ENCODE data around the gene PRDM2.

The PRDM2 gene

DNA sequence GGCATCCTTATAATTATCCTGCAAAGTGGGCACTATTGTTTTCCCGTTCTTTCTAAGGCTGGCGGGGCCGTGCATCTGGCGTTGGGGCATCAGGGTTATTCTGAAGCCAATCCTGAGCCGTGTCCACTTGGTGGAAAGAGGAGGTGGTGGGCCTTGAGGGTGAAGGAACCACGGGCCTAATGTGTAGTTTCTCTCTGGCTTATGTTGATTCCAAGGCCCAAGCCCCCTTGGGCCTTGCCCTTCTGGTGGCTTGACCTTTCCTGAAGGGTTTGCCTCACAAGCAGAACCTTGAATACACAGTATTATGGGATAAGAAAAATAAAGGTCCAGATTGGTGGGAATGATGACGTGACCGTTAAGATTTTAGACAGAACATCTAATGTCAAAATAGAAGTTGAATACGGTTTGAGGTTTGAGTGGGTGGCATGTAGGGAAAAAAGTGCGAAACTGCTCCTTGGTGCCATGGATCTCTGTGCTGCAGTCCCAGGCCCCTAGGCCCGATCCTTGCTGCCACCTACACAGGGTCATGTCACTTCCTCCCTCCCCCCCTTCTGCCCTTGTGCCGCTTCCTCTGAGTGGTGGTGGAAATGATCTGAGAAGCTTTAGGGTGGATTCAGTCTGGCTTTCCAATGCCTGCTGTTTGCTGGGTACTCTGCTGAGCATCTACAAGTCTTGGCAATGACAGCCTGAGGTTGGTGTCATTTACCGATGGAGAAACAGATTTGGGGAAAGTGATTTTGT, 90.5 kb downstream of the PRDM2 start:
- no peak for DNase-seq (ENCODE audit: low read depth in 2 of 2, low spot score in 1 of 2)

DNA sequence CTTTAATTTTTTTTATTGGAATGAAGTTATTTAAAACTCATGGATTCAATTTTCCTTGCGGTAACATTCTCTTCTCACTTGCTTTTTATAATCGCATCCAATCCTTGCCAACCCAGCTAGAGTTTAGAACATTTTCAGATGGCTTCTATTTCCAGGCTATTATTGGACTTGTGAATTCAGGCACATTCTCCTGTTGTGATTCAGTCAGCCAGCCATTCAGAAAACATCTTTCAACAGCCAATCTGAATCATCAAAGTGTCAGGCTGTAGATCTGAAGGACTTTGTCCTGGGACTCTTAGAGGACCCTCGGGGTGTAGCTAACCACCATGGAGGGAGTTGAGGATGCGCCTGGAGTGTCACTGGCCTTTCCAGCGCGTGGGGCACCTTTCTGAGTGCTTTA, 92.4 kb downstream of the PRDM2 start:
- no peak for DNase-seq (ENCODE audit: low read depth in 2 of 2, low spot score in 1 of 2)

DNA sequence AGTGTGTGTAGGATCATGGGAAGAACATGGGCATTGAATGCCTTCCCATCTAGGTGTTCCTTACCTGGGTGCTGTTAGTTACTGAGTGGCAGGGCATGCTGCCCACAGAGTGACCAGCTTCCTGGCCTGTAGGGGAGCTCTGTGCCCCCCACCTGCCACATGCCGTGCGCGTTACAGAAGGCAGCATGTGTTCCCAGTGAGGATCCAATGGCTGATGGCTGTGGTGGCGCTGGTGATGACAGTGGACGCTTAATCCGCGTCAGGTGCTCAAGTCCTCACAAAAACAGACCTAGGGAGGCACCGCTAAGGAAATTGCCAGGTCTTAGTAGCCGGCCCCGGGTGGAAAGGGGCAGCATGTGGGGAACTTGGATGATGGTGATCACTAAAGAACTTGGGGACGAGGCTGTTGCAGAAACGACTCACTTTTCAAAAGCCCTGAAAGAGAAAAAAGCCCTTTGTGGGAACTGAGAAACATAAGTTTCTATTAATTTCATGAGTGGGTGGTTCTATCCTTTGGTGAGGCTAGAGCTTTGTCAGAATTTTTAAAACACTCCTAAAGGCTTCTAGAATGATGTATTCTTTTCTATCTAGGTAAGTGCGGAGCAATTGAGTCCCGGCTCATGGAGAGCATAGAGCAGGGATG, 93.2 kb downstream of the PRDM2 start:
- no peak for DNase-seq (ENCODE audit: low read depth in 2 of 2, low spot score in 1 of 2)

DNA sequence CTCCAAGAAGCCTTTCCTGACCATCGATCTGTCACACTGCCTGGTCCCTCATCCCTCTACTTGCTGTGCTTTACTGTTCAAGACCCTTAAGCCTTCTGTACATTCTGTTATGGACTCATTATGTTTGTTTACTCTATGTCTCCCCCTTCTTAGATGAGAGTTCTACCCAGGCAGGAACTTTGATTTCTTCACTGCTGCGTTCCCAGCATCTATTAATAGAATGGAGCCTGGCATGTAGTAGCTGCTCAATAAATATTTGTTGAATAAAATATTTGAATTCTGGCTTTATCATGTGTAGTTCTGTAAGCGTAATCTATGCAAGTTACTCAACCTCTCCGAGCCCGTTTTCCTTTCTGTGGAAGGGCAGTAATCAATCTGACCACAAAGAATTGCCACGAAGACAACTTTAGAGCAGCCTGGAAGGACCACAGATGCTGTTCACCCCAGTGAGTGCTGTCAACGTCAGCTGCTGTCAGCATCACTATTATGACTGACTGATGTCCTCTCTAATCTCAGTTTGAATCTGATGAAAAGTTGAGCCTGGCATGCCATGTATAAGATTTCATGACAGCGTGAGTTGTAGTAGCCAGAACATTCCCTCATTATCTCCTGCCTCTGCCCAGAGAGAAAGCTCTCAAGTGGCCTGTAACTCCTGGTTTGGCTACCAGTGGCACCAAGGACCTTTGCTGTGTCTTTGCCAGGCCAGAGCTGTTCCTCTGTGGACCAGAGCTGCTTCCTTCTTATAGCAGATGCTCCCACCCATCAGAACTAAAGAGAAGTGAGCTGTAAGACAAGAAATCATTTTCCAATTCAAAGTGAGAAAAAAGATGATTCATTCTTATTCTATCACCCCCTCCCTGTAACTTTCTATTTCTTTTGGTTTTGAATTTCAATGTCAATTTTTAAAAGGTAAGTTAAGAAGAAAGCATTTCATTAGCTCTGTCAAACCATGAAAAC, 94.5 kb downstream of the PRDM2 start:
- no peak for DNase-seq (ENCODE audit: low read depth in 2 of 2, low spot score in 1 of 2)

DNA sequence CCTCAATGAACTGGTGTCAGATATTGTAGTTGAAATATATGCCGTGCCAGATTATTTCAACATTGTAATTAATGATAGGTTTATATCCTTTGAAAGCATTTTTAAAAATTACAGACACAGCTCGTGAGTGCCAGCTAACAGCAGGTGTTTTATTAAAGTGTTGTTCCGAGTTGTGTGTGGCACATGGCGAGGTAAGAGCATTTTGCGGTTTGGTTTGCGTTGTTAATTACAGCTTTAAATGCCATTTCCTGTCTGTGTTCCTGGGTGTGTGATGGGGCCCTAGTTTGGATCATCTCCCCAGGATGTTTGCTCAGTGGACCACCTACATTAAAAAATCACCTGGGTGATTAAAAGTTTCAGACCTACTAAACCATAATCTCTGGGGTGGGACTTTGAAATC, 97.4 kb downstream of the PRDM2 start:
- no peak for DNase-seq (ENCODE audit: low read depth in 2 of 2, low spot score in 1 of 2)

DNA sequence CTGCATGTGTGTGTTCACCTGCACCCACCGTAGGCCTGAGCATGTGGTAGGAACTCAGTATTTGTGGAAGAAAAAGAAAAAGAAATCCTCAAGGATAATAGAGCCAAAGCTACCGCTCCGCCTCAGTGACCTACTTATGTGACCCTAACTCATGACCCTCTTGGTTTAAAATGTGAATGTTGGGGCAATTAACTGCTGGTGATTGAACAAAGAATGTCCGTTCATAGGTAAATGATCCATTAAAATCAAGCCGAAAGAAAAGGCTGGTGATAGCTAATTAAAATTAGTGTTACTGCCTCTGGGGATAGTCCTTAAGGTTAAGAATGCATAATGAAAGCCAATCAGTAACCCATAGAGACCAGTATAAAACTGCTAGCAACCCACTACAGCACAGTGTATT, 98.1 kb downstream of the PRDM2 start:
- DNase-seq (ENCODE audit: low read depth in 2 of 2, low spot score in 1 of 2): no peak

DNA sequence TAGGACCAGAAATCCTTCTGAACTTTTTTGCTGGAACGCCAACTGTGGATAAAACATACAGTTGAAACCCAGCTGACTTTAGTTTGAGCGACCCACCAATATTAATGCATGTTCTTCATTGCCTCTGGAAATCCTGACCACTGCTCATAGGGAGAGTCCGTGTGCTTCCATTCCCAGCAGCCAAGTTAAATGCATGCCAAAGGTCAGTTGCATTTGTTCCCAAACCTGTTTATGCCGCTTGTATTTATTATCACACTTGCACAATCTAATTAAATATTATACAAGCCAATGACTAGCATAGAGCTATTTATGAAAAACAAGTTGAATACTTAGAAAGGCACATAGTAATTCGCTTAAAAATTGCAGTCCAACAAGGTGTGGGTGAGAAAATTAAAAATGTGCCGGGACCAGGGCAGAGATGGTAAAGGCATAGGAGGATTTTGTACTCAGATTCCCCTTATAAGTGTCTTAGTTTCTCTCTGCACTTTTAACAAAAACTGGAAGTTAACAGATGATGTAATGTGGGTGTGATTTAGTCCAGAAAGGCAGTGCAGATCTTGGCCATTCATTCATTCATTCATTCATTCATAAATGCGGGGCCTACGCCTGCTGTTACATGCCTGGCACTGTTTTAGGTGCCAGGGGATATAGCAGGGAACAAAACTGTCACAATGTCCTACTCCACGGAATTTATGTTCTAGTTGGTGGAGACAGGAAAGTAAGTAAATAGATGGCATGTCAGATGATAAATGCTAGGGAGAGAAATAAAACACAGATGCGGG, 99.7 kb downstream of the PRDM2 start:
- no peak for DNase-seq (ENCODE audit: low read depth in 2 of 2, low spot score in 1 of 2)

DNA sequence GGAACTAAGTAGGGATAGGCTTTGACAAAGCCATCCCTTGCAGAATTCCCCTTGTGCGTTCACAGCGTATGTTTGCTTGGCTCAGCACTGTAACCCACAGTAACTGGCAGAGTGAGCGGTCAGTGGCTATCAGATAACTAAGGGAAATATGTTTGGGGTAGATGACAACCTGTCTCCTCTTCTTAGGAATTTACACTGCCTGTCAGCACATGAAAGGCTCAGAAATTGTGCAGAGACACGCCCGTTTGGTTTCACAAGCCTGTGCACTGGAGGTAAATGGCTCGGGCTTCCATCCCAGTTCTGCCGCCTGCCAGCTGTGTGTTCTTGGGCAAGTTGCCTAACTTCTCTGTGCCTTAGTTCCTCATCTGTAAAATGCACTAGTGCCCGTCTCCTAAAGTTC, 101.2 kb downstream of the PRDM2 start:
- no peak for DNase-seq (ENCODE audit: low read depth in 2 of 2, low spot score in 1 of 2)

DNA sequence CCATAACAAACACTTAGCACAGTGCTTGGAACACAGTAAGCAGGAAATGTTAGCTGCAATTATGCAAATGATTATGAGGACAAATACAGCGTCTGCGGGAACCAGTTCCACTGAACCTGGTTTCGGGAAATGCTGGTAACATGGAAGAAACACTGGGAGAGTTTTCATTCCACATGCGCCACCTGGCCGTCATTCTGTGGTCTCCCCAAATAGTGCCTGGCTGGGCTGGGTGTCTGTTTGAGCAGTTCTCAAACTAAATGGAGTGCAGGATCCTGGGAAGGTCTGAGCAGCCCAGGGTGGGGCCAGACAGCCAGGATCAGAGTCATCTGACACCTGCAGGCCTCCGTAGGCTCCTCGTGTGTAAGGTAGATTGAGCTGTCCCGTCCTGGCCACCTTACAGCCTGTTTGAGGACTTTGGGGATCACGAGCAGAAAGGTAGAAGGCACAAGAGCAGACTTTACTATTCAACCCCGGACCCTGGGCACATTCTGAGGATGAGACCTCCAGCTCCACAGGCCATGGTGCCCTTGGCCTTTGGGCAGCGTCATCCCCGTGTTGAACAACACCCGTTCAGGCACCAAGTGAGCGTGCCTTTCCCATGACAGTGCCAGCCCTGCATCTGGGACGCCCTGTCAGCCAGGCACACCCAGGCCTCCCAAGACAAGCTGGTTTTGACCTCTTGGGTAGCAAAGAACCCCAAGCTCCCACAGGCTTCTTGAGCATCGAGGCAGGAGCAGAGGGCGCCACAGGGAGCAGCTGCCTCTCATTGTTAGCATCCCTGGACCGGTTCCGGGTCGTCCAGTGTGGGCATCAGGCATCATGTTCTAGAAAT, 101.9 kb downstream of the PRDM2 start:
- DNase-seq (ENCODE audit: low read depth in 2 of 2, low spot score in 1 of 2): no peak

DNA sequence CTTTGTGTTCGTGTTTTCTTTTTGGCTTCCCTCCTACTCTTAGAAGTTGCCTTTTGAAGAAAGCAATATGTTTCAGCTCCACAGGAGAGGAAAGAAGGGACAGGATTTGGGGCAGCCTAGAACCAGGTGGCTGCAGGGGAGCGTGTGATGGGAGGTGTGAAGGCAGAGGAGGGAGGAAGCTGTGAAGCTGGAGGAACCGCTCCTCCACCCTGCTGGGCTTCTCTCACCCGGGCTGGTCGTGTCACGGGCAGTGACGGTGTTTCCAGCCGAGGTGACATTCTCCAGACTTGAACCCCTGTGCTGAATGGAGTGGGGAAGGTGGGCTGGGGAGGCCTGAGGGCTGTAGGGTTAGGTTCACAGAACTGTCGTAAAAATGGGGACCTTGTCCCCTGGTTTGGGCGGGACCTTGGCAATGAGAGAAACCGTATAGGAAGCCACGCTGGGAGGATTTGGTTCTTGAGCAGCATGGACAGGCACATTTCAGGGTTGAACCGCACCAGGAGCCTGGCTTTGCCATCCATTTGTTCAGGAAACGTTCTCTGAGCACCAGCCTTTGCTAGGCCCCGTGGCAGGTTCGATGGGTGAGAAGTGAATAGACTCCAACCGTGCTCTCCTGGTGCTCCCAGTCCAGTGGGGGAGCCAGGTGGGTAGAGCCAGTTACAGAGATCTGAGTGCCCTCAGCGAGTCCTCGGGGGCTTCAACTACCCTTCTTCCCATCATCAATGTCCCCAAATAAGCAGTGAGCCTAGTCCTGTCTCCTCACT, 103.0 kb downstream of the PRDM2 start:
- no peak for DNase-seq (ENCODE audit: low read depth in 2 of 2, low spot score in 1 of 2)

DNA sequence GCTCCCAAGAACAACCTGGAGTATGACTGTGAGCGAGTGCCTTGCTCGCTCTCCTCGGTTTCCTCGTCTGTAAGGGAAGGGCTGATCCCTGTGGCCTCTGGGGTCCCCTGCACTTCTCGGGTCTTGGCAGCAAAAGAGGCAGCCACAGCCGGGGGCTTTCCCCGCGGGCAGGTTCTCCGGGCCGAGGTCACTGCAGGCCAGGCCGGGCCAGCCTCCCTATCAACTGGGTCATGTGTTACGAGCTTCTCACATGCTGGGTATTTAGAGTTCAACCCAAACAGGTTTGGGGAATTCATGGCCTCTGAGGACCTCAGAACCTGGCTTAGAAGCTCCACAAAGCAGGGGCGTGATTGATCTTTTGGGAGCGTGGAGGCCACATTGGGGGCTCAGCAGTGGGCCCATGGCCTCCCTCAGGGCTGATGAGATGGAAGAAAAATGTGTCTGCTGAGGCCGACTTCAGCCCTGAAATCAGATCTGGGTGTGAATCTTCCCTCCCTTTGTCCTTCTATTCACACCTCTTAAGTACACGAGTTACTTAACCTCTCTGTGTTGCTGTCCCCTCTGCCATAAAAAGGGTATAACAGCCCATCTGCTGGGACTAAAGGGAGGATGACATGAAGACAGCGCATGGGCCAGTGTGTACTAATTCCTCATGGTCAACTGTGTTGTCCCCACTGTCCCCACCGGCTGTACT, 103.7 kb downstream of the PRDM2 start:
- DNase-seq (ENCODE audit: low read depth in 2 of 2, low spot score in 1 of 2): no peak

DNA sequence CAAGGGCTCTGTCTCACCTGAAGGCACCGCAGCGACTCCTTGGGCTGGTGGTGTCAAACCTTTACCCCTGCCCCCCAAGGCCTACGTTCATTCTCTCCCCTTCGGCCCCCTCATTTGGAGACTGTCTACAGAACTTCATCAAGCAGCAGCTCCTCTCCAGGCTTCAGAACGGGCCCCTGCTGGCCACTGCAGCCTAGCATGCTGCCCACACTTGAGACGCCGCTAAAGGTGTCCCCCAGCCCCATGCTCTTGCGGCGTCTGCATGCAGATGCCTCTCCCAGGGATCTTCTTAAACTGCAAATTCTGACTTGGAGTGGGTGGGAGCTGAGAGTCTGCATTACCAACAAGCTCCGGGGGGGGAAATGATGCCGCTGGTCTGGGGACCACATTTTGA, 104.2 kb downstream of the PRDM2 start:
- no peak for DNase-seq (ENCODE audit: low read depth in 2 of 2, low spot score in 1 of 2)

DNA sequence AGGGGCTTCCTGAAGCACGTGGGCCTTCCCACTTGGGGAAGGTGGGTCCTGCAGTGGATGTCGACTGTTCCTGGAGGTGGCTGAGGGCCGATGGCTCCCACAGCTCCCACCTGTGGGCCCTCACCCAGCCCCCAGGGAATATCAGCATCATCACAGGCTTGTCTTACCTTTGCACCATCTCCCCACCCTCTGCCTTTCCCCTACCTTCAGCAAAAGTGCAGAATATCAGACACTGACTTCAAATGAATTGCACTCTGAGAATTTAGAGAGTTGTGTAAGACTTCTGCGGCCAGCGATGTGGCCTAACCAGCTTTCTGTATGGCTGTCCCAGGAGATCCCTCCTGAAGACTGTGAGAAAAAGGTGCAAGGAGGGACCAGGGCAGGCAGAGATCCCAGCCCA, 105.4 kb downstream of the PRDM2 start:
- DNase-seq (ENCODE audit: low read depth in 2 of 2, low spot score in 1 of 2): no peak

DNA sequence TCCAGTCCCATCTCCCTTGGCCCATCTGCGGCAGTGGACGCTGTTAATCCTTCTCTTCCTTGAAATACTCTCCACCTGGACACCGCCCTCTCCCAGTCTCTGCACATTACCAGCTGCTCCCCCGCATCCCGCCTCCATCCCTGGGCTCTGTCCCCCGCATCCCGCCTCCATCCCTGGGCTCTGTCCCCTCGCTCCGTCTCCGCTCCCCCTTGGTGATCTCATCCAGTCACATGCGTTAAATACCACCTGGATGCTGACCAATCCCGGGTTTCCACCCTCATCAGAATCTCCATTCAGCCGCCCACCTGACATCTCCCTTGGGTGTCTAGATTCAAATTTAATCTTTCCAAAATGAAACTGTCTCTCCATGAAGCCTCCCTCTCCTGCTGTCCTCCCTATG, 106.1 kb downstream of the PRDM2 start:
- no peak for DNase-seq (ENCODE audit: low read depth in 2 of 2, low spot score in 1 of 2)

DNA sequence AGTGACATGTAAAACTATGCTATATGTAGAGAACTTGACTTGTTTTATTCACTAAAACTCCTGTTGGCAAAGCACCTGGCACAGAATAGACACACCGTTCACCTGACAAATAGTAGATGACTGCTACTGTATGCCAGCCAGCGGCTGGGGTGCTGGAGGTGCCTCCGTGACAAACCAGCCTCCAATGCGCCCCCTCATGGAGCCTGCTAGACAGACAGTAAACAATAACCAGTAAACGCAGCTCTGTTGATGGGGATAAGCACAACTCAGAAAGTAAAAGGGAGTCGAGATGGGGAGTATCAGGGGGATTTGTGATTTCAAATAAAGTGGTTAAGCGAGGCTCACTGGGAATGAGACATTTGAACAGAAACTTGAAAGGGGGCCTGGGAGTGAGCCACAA, 107.2 kb downstream of the PRDM2 start:
- DNase-seq (ENCODE audit: low read depth in 2 of 2, low spot score in 1 of 2): no peak

DNA sequence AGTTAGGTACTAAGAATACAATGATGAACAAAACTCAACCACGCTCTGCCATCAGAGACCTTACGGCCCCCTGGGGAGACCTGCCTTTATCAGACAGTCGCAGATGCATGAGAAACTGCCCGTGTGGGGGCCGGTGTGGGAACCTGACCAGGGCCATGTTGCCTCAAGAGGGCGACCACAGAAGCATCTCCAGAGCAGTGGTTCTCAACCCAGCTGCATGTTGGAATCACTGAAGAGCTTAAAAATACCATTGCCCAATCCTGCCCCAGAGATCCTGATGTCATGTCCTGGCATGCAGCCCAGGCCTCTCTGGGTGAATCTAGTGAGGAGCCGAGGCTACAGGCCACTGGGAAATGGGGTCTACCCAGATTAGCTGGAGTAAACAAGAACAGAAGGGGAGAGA, 108.7 kb downstream of the PRDM2 start:
- no peak for DNase-seq (ENCODE audit: low read depth in 2 of 2, low spot score in 1 of 2)

DNA sequence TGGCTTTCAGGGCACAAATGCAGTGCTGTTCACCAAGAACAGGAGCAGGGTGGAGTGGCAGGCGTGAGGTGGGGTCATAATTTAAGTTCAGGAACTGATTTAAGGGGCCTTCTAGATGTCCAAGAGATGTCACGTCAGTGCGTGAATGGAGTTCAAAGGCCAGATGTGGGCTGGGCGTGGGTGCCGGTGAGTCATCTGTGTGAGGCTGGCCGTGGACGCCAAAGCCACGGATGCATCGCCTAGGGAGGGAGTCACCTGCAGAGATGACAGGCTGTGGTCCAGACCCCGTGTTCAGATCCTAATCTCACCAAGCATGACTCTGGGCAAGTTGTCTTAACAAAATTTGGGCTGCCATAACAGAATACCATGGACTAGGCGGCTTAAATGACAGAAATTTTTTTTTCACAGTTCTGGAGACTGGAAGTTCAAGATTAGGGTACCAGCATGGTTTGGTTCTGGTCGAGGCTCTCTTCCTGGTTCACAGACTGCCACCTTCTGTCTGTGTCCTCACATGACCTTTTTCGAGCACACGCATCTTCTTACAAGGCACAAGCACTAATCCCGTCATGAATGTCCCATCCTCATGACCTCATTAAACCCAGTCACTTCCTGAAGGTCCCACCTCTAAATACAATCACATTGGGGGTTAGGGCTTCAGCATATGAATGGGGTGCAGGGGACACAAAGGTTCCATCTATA, 109.6 kb downstream of the PRDM2 start:
- DNase-seq (ENCODE audit: low read depth in 2 of 2, low spot score in 1 of 2): no peak
